HepG2 (cell line): ENCODE measurements around the gene IL36B.

Experiments used
- CEBPZ ChIP-seq: IDR thresholded peaks from 2 replicates; pipeline ENCODE4 v1.6.1; 2012; ENCODE audit warnings: low read length, improper control_type of control experiment
- CTCF ChIP-seq: sonication (generic); formaldehyde crosslinking; IDR thresholded peaks from 2 replicates; pipeline ENCODE4 v1.5.0; 2020; ENCODE audit warnings: mild to moderate bottlenecking, missing genetic modification reagents, moderate library complexity
- KDM5B ChIP-seq: sonication (generic); formaldehyde crosslinking; IDR thresholded peaks from 2 replicates; pipeline ENCODE4 v1.4.0; 2020; ENCODE audit warnings: missing genetic modification reagents, mild to moderate bottlenecking, borderline replicate concordance
- MED1 ChIP-seq: sonication (generic); formaldehyde crosslinking; IDR thresholded peaks from 2 replicates; pipeline ENCODE4 v1.4.0; 2020; ENCODE audit warnings: missing genetic modification reagents
- PRMT3 ChIP-seq: sonication (generic); formaldehyde crosslinking; IDR thresholded peaks from 2 replicates; pipeline ENCODE4 v1.8.1; 2022; ENCODE audit warnings: low read depth, mild to moderate bottlenecking, moderate library complexity, missing genetic modification reagents, borderline replicate concordance
- REST ChIP-seq, 2 experiments: IDR thresholded peaks; 2 replicates each; pipeline ENCODE4 v1.6.1; 2011 to 2012; ENCODE audit warnings: low read length in 2 of 2, borderline replicate concordance in 1 of 2, low read depth in 1 of 2, mild to moderate bottlenecking in 1 of 2, moderate library complexity in 1 of 2
- SP1 ChIP-seq, 2 experiments: fragments of 450-650 bp in 1 of 2; sonication (generic) in 1 of 2; formaldehyde crosslinking in 1 of 2; IDR thresholded peaks; 2 replicates each; pipeline versions ENCODE4 v1.4.0 to v1.6.1; 2016 to 2020; ENCODE audit warnings: missing genetic modification reagents in 1 of 2
- TAF1 ChIP-seq: sonication (generic); formaldehyde crosslinking; IDR thresholded peaks from 2 replicates; pipeline ENCODE4 v1.4.0; 2020; ENCODE audit warnings: missing genetic modification reagents
- ZNF362 ChIP-seq: sonication (generic); formaldehyde crosslinking; IDR thresholded peaks from 2 replicates; pipeline ENCODE4 v1.4.0; 2020; ENCODE audit warnings: missing genetic modification reagents, mild to moderate bottlenecking, borderline replicate concordance

- TF ChIP-seq CEBPZ = no peak
- TF ChIP-seq PRMT3 (CRISPR knock-in tag) = no peak
- no peak for TF ChIP-seq KDM5B
- TF ChIP-seq ZNF362 (CRISPR knock-in tag) = no peak
- TF ChIP-seq MED1 (CRISPR knock-in tag) = no peak
- TF ChIP-seq TAF1 = no peak
- no peak for TF ChIP-seq SP1 (IDR thresholded peaks at IDR 0.05)
- TF ChIP-seq SP1 (CRISPR knock-in tag; IDR thresholded peaks at IDR 0.05) = no peak
- TF ChIP-seq REST (IDR thresholded peaks at IDR 0.05; ENCODE audit: borderline replicate concordance in 1 of 2, low read depth in 1 of 2, low read length in 2 of 2) = no peak
- no peak for TF ChIP-seq CTCF (CRISPR knock-in tag)
These were observed 6.6 kb upstream of the IL36B start, which contains the start of gene IL36RN for GRCh38 chr2:113058998-113059960.
